HEK293 (cell line): ENCODE data around the gene CHST4.
"Not testable (repeated sequence)": the region's sequence is repeated elsewhere in the genome, so short reads cannot be mapped to it uniquely, and the experiment has no call there.

ENCODE experiments used
- CTCF ChIA-PET: fragments of 350-600 bp; formaldehyde crosslinking; extraction: SDS; loops from one replicate; lab custom pipeline; 2021; ENCODE audit warnings: antibody characterized with exemption; lab: Yijun Ruan, JAX
- POLR2A ChIA-PET: fragments of 300-600 bp; formaldehyde crosslinking; extraction: SDS; loops from one replicate; lab custom pipeline; 2020; ENCODE audit warnings: antibody characterized with exemption, inconsistent platforms; lab: Yijun Ruan, JAX
- H3K27ac ChIP-seq: fragments of 200-500 bp; sonication (Bioruptor generic); 2 replicates; pipeline ENCODE4 v1.5.1; 2014; ENCODE audit warnings: low read depth, low read length, control low read depth, inconsistent platforms; ENCODE audit errors: extremely low read depth
- H3K36me3 ChIP-seq, 2 experiments: fragments of 200-500 bp in 1 of 2; sonication (Bioruptor generic) in 1 of 2; 1 replicate in 1 of 2; 2 replicates in 1 of 2; pipeline ENCODE4 v1.5.1; 2014 to 2017; ENCODE audit warnings: inconsistent platforms in 2 of 2, low read length in 2 of 2; ENCODE audit not compliant: control insufficient read depth in 2 of 2, insufficient read depth in 1 of 2
- H3K4me1 ChIP-seq: fragments of 200-500 bp; sonication (Bioruptor generic); 2 replicates; pipeline ENCODE4 v1.5.1; 2014; ENCODE audit warnings: mild to moderate bottlenecking, low read length, inconsistent platforms; ENCODE audit not compliant: control insufficient read depth, insufficient read depth
- H3K4me3 ChIP-seq: 2 replicates; pipeline ENCODE4 v1.5.1; 2011; ENCODE audit warnings: low read depth, mild to moderate bottlenecking, control low read depth, low read length, moderate library complexity
- H3K9me3 ChIP-seq: fragments of 200-500 bp; sonication (Bioruptor generic); 2 replicates; pipeline ENCODE4 v1.5.1; 2014; ENCODE audit warnings: low read depth, low read length, inconsistent platforms; ENCODE audit not compliant: control insufficient read depth, insufficient read depth
- SP7 ChIP-seq: fragments of 450-650 bp; formaldehyde crosslinking; IDR thresholded peaks from 2 replicates; pipeline ENCODE4 v1.5.1; 2016; ENCODE audit warnings: missing biosample characterization, missing genetic modification characterization
- WT1 ChIP-seq: fragments of 450-650 bp; formaldehyde crosslinking; IDR thresholded peaks from 2 replicates; pipeline ENCODE4 v1.5.1; 2016; ENCODE audit warnings: missing biosample characterization, missing genetic modification characterization
- ZBTB20 ChIP-seq: fragments of 450-650 bp; formaldehyde crosslinking; IDR thresholded peaks from 2 replicates; pipeline ENCODE4 v1.5.1; 2016; ENCODE audit warnings: missing biosample characterization, missing genetic modification characterization
- ZEB2 ChIP-seq: fragments of 450-650 bp; formaldehyde crosslinking; IDR thresholded peaks from 2 replicates; pipeline ENCODE4 v1.5.1; 2016; ENCODE audit warnings: missing biosample characterization, missing genetic modification characterization
- ZNF132 ChIP-seq: fragments of 450-650 bp; formaldehyde crosslinking; IDR thresholded peaks from 2 replicates; pipeline ENCODE4 v1.5.1; 2017; ENCODE audit warnings: missing biosample characterization, missing genetic modification characterization, borderline replicate concordance
- ZNF274 ChIP-seq, 2 experiments: fragments of 200-500 bp in 1 of 2; fragments of 450-650 bp in 1 of 2; sonication (Bioruptor generic) in 1 of 2; formaldehyde crosslinking in 1 of 2; IDR thresholded peaks; 2 replicates each; pipeline versions ENCODE4 v1.5.1 to v1.6.1; 2014 to 2016; ENCODE audit warnings: borderline replicate concordance in 1 of 2, inconsistent platforms in 1 of 2, low read length in 1 of 2, missing biosample characterization in 1 of 2, missing genetic modification characterization in 1 of 2
- ZNF37A ChIP-seq: fragments of 450-650 bp; IDR thresholded peaks from 2 replicates; pipeline ENCODE4 v1.5.1; 2018; ENCODE audit warnings: missing biosample characterization, missing genetic modification characterization
- ZNF521 ChIP-seq: fragments of 450-650 bp; formaldehyde crosslinking; IDR thresholded peaks from 2 replicates; pipeline ENCODE4 v1.5.1; 2017; ENCODE audit warnings: missing biosample characterization, mild to moderate bottlenecking, missing genetic modification characterization
- ZNF654 ChIP-seq: fragments of 450-650 bp; formaldehyde crosslinking; IDR thresholded peaks from 2 replicates; pipeline ENCODE4 v1.5.1; 2016; ENCODE audit warnings: low read depth, missing biosample characterization, missing genetic modification characterization
- ZNF837 ChIP-seq: fragments of 450-650 bp; formaldehyde crosslinking; IDR thresholded peaks from 2 replicates; pipeline ENCODE4 v1.5.1; 2016; ENCODE audit warnings: missing biosample characterization, missing genetic modification characterization
- TF ChIP-seq, protein P1 (sequence below): fragments of 450-650 bp; formaldehyde crosslinking; conservative IDR thresholded peaks from 2 replicates; pipeline ENCODE4 v1.5.1; 2016; ENCODE audit warnings: low read depth, missing biosample characterization, missing genetic modification characterization
- TF ChIP-seq, protein P2 (sequence below): fragments of 450-650 bp; formaldehyde crosslinking; IDR thresholded peaks from 2 replicates; pipeline ENCODE4 v1.5.1; 2016; ENCODE audit warnings: missing biosample characterization, missing genetic modification characterization, borderline replicate concordance

CHST4 gene

DNA sequence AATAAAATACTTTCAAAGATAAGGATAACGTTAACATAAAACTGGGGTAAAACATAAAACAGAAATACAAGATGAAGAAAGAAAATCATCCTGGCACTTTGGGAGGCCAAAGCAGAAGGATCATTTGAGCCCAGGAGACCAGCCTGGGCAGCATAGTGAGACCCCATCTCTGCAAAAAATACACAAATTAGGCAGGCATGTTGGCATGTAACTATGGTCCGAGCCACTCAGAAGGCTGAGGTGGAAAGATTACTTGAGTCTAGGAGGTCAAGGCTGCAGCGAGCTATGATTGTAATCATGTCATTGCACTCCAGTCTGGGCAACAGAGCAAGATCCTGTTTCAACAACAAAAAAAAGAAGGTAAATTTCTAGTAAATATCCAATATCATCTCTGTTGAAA, 31.1 kb downstream of the CHST4 start:
- CTCF ChIA-PET = no interaction called here
- Histone ChIP-seq H3K9me3 (no peaks in the 10 kb centered on the region), H3K27ac (no peak overlapping the region)
- POLR2A ChIA-PET = no interaction called here
- TF ChIP-seq ZNF132 (no peak), ZNF274 (IDR thresholded peaks at IDR 0.05; ENCODE audit: low read length) (no peak), ZNF274 (tag by site-specific recombination; IDR thresholded peaks at IDR 0.05; ENCODE audit: borderline replicate concordance) (no peak), ZNF521 (no peak), SP7 (no peak), ZNF837 (tag by site-specific recombination) (no peak), ZNF654 (tag by site-specific recombination) (no peak)
- TF ChIP-seq, protein P1, sequence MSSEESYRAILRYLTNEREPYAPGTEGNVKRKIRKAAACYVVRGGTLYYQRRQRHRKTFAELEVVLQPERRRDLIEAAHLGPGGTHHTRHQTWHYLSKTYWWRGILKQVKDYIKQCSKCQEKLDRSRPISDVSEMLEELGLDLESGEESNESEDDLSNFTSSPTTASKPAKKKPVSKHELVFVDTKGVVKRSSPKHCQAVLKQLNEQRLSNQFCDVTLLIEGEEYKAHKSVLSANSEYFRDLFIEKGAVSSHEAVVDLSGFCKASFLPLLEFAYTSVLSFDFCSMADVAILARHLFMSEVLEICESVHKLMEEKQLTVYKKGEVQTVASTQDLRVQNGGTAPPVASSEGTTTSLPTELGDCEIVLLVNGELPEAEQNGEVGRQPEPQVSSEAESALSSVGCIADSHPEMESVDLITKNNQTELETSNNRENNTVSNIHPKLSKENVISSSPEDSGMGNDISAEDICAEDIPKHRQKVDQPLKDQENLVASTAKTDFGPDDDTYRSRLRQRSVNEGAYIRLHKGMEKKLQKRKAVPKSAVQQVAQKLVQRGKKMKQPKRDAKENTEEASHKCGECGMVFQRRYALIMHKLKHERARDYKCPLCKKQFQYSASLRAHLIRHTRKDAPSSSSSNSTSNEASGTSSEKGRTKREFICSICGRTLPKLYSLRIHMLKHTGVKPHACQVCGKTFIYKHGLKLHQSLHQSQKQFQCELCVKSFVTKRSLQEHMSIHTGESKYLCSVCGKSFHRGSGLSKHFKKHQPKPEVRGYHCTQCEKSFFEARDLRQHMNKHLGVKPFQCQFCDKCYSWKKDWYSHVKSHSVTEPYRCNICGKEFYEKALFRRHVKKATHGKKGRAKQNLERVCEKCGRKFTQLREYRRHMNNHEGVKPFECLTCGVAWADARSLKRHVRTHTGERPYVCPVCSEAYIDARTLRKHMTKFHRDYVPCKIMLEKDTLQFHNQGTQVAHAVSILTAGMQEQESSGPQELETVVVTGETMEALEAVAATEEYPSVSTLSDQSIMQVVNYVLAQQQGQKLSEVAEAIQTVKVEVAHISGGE (tag by site-specific recombination) = no peak
- TF ChIP-seq, all 188 proteins: peak for 0
- H3K4me1 ChIP-seq = no peaks in the 10 kb centered on the region
- H3K36me3 ChIP-seq = no peaks in the 10 kb centered on the region
- no peak overlapping the region for H3K4me3 ChIP-seq

DNA sequence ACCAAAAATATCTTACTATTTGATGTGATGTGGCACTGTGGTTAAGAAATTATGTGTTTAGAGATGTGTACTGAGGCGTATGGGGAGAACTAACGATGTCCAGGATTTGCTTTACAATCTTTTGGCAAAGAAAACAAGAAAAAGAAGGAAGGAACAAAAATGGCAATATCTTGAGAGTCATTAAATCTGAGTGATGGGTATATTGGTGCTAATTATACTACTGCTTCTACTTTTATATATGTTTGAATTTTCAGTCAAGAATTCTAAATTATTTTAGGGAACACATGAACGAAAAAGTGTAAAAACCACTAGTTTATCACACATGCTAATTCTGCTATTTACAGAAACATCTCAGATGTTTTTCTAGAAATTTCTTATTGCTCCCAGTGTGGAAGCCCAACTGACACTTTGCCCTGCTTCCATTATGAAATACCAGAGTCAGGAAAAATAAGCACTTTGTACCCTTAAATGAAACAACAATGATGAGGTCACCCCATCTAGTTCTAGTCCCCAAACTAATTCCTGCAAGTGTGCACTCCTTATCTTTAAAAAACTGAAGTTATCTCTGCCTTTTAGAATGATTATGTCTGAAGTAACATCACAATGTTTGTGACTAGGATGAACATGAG, 31.8 kb downstream of the CHST4 start:
- H3K4me1 ChIP-seq = no peaks in the 10 kb centered on the region
- no peak overlapping the region for H3K4me3 ChIP-seq
- no peak for TF ChIP-seq WT1 (tag by site-specific recombination)
- no peaks in the 10 kb centered on the region for H3K36me3 ChIP-seq
- ChIA-PET CTCF (interaction anchor here (0.6 kb wide), 1 partner anchor 141 kb away, joined by 5 read pairs; no protein-coding TSS in a partner anchor), POLR2A (no interaction called here)
- H3K27ac ChIP-seq = no peak overlapping the region
- no peaks in the 10 kb centered on the region for H3K9me3 ChIP-seq

DNA sequence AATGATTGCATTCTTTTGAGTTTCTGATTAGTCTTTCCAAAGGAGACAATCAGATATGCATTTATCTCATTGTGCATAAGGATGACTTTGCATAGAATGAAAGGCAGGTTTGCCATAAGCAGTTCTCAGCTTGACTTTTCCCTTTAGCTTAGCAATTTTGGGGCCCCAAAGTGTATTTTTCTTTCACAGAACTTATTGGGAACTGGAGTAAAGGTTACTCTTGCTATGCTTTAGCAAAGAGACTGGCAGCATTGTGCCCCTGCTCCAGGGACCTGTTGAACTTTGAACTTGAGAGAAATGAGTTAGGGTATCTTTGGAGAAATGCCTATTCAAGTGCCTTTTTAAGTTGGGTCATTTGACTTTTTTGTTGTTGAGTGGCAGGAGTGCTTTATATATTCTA, 33.6 kb downstream of the CHST4 start:
- H3K36me3 ChIP-seq = no peaks in the 10 kb centered on the region
- H3K4me3 ChIP-seq = no peak overlapping the region
- no peak overlapping the region for H3K27ac ChIP-seq
- 0 out of 2 replicates have a peak, but pooled peaks cover 4% of the 10 kb centered on the region for H3K4me1 ChIP-seq
- POLR2A ChIA-PET = no interaction called here
- H3K9me3 ChIP-seq = no peaks in the 10 kb centered on the region
- TF ChIP-seq ZEB2 (tag by site-specific recombination) (no peak), ZNF37A (tag by site-specific recombination) (no peak), ZBTB20 (tag by site-specific recombination) (no peak)
- TF ChIP-seq, protein P2, sequence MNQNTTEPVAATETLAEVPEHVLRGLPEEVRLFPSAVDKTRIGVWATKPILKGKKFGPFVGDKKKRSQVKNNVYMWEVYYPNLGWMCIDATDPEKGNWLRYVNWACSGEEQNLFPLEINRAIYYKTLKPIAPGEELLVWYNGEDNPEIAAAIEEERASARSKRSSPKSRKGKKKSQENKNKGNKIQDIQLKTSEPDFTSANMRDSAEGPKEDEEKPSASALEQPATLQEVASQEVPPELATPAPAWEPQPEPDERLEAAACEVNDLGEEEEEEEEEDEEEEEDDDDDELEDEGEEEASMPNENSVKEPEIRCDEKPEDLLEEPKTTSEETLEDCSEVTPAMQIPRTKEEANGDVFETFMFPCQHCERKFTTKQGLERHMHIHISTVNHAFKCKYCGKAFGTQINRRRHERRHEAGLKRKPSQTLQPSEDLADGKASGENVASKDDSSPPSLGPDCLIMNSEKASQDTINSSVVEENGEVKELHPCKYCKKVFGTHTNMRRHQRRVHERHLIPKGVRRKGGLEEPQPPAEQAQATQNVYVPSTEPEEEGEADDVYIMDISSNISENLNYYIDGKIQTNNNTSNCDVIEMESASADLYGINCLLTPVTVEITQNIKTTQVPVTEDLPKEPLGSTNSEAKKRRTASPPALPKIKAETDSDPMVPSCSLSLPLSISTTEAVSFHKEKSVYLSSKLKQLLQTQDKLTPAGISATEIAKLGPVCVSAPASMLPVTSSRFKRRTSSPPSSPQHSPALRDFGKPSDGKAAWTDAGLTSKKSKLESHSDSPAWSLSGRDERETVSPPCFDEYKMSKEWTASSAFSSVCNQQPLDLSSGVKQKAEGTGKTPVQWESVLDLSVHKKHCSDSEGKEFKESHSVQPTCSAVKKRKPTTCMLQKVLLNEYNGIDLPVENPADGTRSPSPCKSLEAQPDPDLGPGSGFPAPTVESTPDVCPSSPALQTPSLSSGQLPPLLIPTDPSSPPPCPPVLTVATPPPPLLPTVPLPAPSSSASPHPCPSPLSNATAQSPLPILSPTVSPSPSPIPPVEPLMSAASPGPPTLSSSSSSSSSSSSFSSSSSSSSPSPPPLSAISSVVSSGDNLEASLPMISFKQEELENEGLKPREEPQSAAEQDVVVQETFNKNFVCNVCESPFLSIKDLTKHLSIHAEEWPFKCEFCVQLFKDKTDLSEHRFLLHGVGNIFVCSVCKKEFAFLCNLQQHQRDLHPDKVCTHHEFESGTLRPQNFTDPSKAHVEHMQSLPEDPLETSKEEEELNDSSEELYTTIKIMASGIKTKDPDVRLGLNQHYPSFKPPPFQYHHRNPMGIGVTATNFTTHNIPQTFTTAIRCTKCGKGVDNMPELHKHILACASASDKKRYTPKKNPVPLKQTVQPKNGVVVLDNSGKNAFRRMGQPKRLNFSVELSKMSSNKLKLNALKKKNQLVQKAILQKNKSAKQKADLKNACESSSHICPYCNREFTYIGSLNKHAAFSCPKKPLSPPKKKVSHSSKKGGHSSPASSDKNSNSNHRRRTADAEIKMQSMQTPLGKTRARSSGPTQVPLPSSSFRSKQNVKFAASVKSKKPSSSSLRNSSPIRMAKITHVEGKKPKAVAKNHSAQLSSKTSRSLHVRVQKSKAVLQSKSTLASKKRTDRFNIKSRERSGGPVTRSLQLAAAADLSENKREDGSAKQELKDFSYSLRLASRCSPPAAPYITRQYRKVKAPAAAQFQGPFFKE (tag by site-specific recombination) = no peak
- CTCF ChIA-PET = no interaction called here

DNA sequence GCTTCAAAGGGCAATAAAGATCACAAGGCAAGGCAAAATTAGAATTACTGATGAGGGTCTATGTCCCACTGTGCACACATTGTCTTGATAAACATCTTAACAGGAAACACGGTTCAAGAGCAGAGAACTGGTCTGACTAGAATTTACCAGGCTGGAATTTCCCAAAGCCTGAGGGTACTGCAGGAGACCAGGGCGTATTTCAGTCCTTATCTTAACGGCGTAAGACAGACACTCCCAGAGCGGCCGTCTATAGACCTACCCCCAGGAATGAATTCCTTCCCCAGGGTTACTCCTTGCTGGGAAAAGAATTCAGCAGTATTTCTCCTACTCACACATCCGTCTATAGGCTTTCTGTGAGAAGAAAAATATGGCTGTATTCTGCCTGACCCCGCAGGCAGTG, 35.7 kb downstream of the CHST4 start:
- H3K4me3 ChIP-seq, H3K4me1 ChIP-seq, H3K36me3 ChIP-seq, H3K27ac ChIP-seq, H3K9me3 ChIP-seq, POLR2A ChIA-PET: not testable (repeated sequence)
- CTCF ChIA-PET = interaction anchor here (1.0 to 1.1 kb wide), 2 partner anchors 49 to 67 kb away, joined by 4 to 5 read pairs; no protein-coding TSS in a partner anchor
